Neural progenitor cell (in vitro differentiated cells): ENCODE measurements around the gene PPL. TPM values are rescaled to one million over a fixed set of nuclear protein-coding genes. Genes with fewer than 3 reads are reported as not detected.

Experiments used
- DNase-seq: peaks from one replicate; pipeline ENCODE4 v3.0.0-alpha.2; 2016; ENCODE audit warnings: low spot score
- H2AFZ ChIP-seq: fragments of 200-600 bp; sonication (generic); replicated peaks from 2 replicates; pipeline ENCODE4 v1.6.1; 2016; ENCODE audit warnings: antibody characterized with exemption
- H3F3A ChIP-seq: fragments of 200-600 bp; sonication (generic); 2 replicates; pipeline ENCODE4 v1.6.1; 2016; ENCODE audit warnings: antibody characterized with exemption, low read depth
- H3K27ac ChIP-seq: fragments of 200-600 bp; sonication (generic); 2 replicates; pipeline ENCODE4 v1.5.1; 2016; ENCODE audit warnings: mild to moderate bottlenecking
- H3K27me3 ChIP-seq: fragments of 200-600 bp; sonication (generic); 2 replicates; pipeline ENCODE4 v1.6.1; 2016; ENCODE audit warnings: mild to moderate bottlenecking, moderate library complexity
- H3K36me3 ChIP-seq: fragments of 200-600 bp; sonication (generic); 2 replicates; pipeline ENCODE4 v1.5.1; 2016
- H3K4me1 ChIP-seq: fragments of 200-600 bp; sonication (generic); 2 replicates; pipeline ENCODE4 v1.6.1; 2016; ENCODE audit warnings: mixed run types
- H3K4me2 ChIP-seq: fragments of 200-600 bp; sonication (generic); 2 replicates; pipeline ENCODE4 v1.6.1; 2016
- H3K4me3 ChIP-seq: fragments of 200-600 bp; sonication (generic); 2 replicates; pipeline ENCODE4 v1.5.1; 2016
- H3K79me2 ChIP-seq: fragments of 200-600 bp; sonication (generic); 2 replicates; pipeline ENCODE4 v1.6.1; 2016; ENCODE audit warnings: low read depth
- H3K9ac ChIP-seq: fragments of 200-600 bp; sonication (generic); 2 replicates; pipeline ENCODE4 v1.6.1; 2016
- H3K9me3 ChIP-seq: fragments of 200-600 bp; sonication (generic); 2 replicates; pipeline ENCODE4 v1.5.1; 2016; ENCODE audit warnings: low read depth
- H4K20me1 ChIP-seq: fragments of 200-600 bp; sonication (generic); 2 replicates; pipeline ENCODE4 v1.6.1; 2016; ENCODE audit warnings: low read depth
- H3K27ac Mint-ChIP-seq: 3 replicates; pipeline ENCODE4 v1.8.0; 2021; ENCODE audit warnings: mixed read lengths
- H3K27me3 Mint-ChIP-seq: 2 replicates; pipeline ENCODE4 v1.8.0; 2022; ENCODE audit warnings: low read depth, mild to moderate bottlenecking, inconsistent platforms, moderate library complexity, mixed read lengths; ENCODE audit not compliant: insufficient read depth
- H3K36me3 Mint-ChIP-seq: 3 replicates; pipeline ENCODE4 v1.8.0; 2021; ENCODE audit warnings: mixed read lengths
- H3K4me1 Mint-ChIP-seq: 3 replicates; pipeline ENCODE4 v1.8.0; 2021; ENCODE audit warnings: mixed read lengths
- H3K4me3 Mint-ChIP-seq: 3 replicates; pipeline ENCODE4 v1.8.0; 2021; ENCODE audit warnings: mild to moderate bottlenecking, moderate library complexity, mixed read lengths
- H3K9me3 Mint-ChIP-seq: 3 replicates; pipeline ENCODE4 v1.8.0; 2020; ENCODE audit warnings: mixed read lengths
- EZH2 ChIP-seq: fragments of 200-600 bp; sonication (generic); IDR thresholded peaks from 2 replicates; pipeline ENCODE4 v1.6.1; 2017; ENCODE audit warnings: antibody characterized with exemption, mild to moderate bottlenecking, moderate library complexity
- EZH2phosphoT487 ChIP-seq: fragments of 200-600 bp; sonication (generic); IDR thresholded peaks from 2 replicates; pipeline ENCODE4 v1.6.1; 2017; ENCODE audit warnings: antibody characterized with exemption
- total RNA-seq: library from RNA; depleted of rRNA; stranded (reverse); fragments of >200 nt; gene quantifications from 2 replicates; pipeline ENCODE4 v1.2.3, GENCODE V29; 2015; ENCODE audit warnings: low replicate concordance
- TF ChIP-seq, protein P1 (sequence below): fragments of 200-600 bp; sonication (generic); IDR thresholded peaks from 2 replicates; pipeline ENCODE4 v1.5.1; 2017; ENCODE audit warnings: antibody characterized with exemption, mild to moderate bottlenecking

PPL gene
- total RNA-seq, 1 donor from 2014 or later = 1.0 TPM

DNA sequence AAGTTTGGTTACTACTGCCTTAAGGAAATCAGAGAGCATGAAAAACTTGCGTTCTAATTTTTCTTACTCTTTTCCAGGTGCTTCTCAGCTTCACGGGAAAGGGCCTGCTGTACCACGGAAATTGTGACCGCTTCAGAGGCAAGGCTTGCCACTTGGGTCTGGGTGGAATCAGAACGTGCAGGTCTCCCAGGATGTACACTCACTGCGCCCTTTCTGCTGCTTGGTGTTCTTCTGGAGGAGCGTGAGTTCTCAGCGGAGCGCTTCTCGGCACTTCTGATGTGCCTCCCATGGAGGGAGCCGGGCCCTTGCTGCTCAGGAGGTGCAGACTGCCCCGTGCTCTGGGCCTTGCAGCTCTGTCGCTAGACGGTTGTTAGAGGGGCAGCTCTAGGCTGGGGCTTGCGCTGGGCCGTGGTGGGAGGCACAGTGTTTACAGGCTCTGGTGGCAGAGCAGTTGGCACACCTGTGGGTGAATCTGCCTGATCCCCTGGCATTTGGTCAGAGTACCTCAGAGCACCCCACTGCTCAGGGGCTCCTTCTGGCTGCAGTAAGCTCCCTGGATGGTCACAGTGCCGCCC is 56.9 kb downstream of the PPL start:
- Histone ChIP-seq H2AFZ (no peak overlapping the region), H3K4me2 (no peak overlapping the region), H3K79me2 (no peaks in the 10 kb centered on the region), H4K20me1 (no peaks in the 10 kb centered on the region), H3K4me3 (no peak overlapping the region), H3K36me3 (no peaks in the 10 kb centered on the region), H3K9ac (no peak overlapping the region), H3K27me3 (no peaks in the 10 kb centered on the region), H3F3A (no peaks in the 10 kb centered on the region), H3K27ac (no peak overlapping the region), H3K4me1 (no peaks in the 10 kb centered on the region), H3K9me3 (no peaks in the 10 kb centered on the region)
- no peak for TF ChIP-seq EZH2phosphoT487
- no peak for TF ChIP-seq EZH2
- TF ChIP-seq, protein P1, sequence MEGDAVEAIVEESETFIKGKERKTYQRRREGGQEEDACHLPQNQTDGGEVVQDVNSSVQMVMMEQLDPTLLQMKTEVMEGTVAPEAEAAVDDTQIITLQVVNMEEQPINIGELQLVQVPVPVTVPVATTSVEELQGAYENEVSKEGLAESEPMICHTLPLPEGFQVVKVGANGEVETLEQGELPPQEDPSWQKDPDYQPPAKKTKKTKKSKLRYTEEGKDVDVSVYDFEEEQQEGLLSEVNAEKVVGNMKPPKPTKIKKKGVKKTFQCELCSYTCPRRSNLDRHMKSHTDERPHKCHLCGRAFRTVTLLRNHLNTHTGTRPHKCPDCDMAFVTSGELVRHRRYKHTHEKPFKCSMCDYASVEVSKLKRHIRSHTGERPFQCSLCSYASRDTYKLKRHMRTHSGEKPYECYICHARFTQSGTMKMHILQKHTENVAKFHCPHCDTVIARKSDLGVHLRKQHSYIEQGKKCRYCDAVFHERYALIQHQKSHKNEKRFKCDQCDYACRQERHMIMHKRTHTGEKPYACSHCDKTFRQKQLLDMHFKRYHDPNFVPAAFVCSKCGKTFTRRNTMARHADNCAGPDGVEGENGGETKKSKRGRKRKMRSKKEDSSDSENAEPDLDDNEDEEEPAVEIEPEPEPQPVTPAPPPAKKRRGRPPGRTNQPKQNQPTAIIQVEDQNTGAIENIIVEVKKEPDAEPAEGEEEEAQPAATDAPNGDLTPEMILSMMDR = no peak
- peaks cover 41% of the 10 kb centered on the region for H3K36me3 Mint-ChIP-seq
- DNase-seq = no peak
- no peaks in the 10 kb centered on the region for H3K4me1 Mint-ChIP-seq
- H3K4me3 Mint-ChIP-seq = no peak overlapping the region
- H3K27me3 Mint-ChIP-seq = peaks cover 7% of the 10 kb centered on the region
- H3K9me3 Mint-ChIP-seq = no peaks in the 10 kb centered on the region
- H3K27ac Mint-ChIP-seq = no peak overlapping the region

DNA sequence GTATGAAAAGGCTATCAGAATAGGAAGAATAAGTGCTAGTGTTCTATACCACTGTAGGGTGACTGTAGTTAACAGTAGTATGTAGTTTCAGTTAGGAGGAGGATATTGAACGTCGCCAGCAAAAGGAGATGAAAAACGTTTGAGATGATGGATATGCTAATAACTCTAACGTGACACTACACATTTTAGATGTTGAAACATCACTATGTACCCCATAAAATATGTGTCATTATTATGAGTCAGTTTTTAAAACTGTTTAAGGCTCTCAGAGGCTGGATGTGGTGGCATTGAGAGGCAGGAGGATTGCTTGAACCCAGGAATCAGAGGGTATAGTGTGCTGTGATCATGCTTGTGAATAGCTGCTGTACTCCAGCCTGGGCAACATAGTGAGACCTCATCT is 57.9 kb downstream of the PPL start:
- Histone ChIP-seq H3K27ac (no peak overlapping the region), H3K4me2 (no peak overlapping the region), H3K4me1 (no peaks in the 10 kb centered on the region), H3K9ac (no peak overlapping the region), H4K20me1 (no peaks in the 10 kb centered on the region), H3K9me3 (no peaks in the 10 kb centered on the region), H3F3A (no peaks in the 10 kb centered on the region), H3K27me3 (no peaks in the 10 kb centered on the region), H3K4me3 (no peak overlapping the region), H3K79me2 (no peaks in the 10 kb centered on the region), H2AFZ (no peak overlapping the region), H3K36me3 (no peaks in the 10 kb centered on the region)
- H3K27ac Mint-ChIP-seq = no peak overlapping the region
- no peaks in the 10 kb centered on the region for H3K9me3 Mint-ChIP-seq
- no peak for TF ChIP-seq EZH2phosphoT487
- TF ChIP-seq EZH2 = no peak
- TF ChIP-seq, protein P1 = no peak
- peaks cover 39% of the 10 kb centered on the region for H3K36me3 Mint-ChIP-seq
- peaks cover 6% of the 10 kb centered on the region for H3K27me3 Mint-ChIP-seq
- H3K4me1 Mint-ChIP-seq = no peaks in the 10 kb centered on the region
- no peak overlapping the region for H3K4me3 Mint-ChIP-seq
- DNase-seq = no peak

DNA sequence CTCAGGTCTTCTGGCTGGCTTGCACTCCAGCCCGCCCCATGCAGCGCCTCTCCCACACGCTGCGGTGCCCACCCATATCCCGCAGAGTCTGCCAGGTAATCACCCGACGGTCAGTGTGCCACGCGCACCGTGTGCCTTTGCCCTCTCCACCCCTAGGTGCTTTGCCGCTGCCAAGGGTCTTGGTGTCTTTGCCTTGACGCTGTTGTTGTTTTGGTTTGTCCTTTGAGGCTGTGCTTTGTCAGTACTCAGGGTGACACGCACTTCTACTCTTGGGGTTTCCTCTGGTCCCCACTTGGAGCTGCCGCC is 59.6 kb downstream of the PPL start:
- Histone ChIP-seq H3K27ac (no peak overlapping the region), H4K20me1 (no peaks in the 10 kb centered on the region), H3K4me2 (no peak overlapping the region), H3K27me3 (no peaks in the 10 kb centered on the region), H3K9ac (no peak overlapping the region), H3F3A (no peaks in the 10 kb centered on the region), H3K4me1 (no peaks in the 10 kb centered on the region), H3K79me2 (no peaks in the 10 kb centered on the region), H3K36me3 (no peaks in the 10 kb centered on the region), H2AFZ (no peak overlapping the region), H3K4me3 (no peak overlapping the region), H3K9me3 (no peaks in the 10 kb centered on the region)
- H3K9me3 Mint-ChIP-seq = no peaks in the 10 kb centered on the region
- no peak overlapping the region for H3K27ac Mint-ChIP-seq
- H3K4me3 Mint-ChIP-seq = no peak overlapping the region
- peaks cover 32% of the 10 kb centered on the region for H3K36me3 Mint-ChIP-seq
- TF ChIP-seq EZH2phosphoT487 = no peak
- no peak for TF ChIP-seq EZH2
- TF ChIP-seq, protein P1 = no peak
- no peaks in the 10 kb centered on the region for H3K4me1 Mint-ChIP-seq
- no peak for DNase-seq
- H3K27me3 Mint-ChIP-seq = peaks cover 6% of the 10 kb centered on the region
